GDM1 (cell line): ENCODE results near the gene ACVR1C.

Experiments
- DNase-seq: peaks from one replicate; lab custom pipeline; 2025; lab: John Stamatoyannopoulos, UW

The ACVR1C gene

GRCh38 chr2:157497638-157498314 lies 130.9 kb downstream of the ACVR1C start:
- DNase-seq: no peak

DNA sequence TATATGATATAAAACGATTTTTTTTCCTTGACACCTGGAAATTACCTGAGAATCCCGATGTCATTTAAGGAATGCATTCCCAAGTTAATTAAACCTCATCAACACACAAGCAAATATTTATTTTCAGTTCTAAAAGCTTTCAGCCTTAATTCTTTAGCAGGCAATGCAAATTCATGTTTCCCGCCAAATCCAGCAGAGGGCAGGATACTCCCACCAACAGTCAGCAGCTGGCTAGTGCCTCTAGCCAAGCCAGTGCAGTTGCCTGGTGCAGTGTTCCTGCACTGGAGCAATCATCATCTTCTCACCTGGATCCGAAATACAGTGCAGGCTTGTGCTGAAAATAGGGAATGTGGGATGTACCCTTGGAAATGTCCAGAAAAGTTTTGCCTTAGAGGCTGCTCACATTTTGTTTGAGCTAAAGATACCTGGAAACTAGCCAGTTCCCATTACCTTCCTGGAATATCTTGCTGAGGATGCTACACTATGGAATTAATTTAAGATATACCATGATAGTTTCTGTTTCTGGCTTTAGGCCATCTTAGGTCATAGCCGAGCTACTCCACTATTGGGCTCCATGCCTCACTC lies 136.4 kb downstream of the ACVR1C start:
- peak; percentile 19 for DNase-seq

DNA sequence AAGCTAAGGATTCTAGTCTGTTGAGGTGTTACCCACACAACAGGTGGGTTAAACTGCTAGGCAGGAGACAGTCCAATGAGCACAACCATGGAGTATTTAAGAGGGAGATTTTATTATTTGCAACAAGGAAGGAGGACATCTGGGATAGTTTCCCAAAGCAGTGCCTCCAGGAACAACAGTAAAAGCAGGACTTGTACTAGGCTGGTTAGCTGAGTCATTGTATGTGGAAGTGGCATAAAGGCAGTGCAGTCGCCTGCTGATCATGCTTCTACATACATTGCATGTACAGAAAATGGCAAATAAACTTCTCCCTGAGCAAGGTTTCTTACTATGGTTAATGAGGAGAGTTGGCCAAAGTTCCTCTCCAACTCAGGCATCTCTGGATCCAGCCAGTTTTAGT lies 138.7 kb downstream of the ACVR1C start:
- DNase-seq: no peak

- no peak for DNase-seq
Measured at GRCh38 chr2:157488877-157489276, 139.8 kb downstream of the ACVR1C start.

DNA sequence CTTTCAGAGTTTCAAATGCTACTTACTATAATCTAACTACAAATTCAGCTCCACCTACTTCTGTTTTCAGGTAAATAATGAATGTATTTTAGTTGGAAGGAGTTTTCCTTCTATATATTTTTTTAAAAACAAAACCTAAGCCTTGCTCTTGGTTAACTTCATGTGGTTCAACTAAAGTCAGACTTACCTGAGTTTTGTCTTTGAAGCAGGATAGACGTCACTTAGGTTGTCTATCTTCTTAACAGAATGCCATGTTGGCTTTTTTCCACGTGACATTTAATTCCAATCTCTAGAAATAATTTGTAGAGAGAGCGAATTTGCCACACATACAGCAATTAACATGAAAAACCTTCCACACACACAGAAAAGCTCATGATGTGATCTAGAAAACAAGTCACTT lies 140.9 kb downstream of the ACVR1C start:
- DNase-seq: no peak

- no peak for DNase-seq
Measured at GRCh38 chr2:157487271-157487610, 141.4 kb downstream of the ACVR1C start.

DNA sequence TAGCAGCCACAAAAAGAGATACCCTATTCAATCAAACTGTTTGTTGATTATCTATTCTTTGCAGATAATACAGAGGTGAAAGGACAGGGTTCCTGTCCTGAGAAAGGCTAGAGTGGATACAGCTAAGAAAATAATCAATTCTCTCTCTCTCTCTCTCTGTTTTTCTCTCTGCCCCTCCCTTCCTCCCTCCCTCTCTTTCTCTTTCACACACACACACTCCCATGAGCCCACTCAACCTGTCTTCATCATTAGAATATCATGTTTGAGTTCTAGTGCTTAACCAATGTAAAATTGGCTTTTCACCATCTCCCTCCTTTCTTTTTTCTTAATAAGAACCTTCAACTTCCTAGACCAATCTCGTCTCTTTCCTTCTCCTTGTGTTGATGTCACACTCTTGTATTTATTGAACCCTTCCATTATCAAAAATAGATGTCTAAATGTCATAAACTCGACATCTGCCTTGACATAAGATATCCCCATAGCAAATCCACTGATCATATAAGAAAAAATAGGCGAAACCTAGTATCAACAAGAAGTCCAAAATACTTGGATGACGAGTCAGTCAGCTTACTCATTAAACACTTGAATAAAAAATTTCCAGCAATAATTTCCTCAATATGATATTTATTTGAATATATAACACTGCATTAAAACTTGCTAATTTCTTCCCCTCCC lies 141.9 kb downstream of the ACVR1C start:
- no peak for DNase-seq

GRCh38 chr2:157480182-157480961 lies 148.3 kb downstream of the ACVR1C start:
- no peak for DNase-seq

- DNase-seq: no peak
Measured at GRCh38 chr2:157479081-157480027, 149.3 kb downstream of the ACVR1C start.

GRCh38 chr2:157477919-157478318 lies 150.7 kb downstream of the ACVR1C start:
- no peak for DNase-seq

DNA sequence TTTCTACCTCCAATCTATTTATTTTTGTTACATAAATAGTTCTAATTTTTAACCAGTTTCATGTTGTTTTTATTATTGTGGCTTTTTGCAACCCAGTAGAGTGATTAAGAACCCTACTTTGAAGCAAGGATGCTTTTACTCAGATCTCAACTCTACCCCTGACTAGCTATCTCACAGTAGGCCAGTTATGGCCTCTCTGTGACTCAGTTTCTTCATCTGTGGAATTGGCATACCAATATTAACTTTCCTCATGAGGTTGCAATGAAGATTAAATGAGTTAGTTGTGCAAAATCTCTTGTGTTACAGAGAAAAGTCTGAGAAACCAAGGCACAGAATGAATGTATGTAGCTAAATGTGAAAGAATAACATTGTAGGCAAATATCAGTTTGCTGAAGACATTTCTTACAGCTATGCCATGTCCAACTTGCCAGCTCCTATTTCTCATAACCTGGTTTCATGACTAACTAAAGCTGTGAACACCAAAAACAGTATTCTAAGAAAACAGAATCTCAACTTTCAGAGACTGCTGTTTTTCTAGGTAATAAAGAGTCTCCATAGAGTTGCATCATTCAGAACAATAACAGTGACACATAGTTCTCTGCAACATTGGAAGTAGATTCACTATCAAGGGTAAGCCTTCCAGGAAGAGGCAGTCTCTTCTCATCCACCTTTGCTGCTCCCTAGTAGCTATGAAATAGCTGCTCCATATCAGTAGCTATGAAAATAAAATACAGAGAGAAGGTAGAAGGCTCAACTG lies 151.5 kb downstream of the ACVR1C start:
- DNase-seq: no peak
